Kidney (tissue), 14 donors: ENCODE measurements around the gene GRK1. TPM values are rescaled to one million over a fixed set of nuclear protein-coding genes. Genes with fewer than 3 reads are reported as not detected.

Experiments
- DNase-seq, 5 donors: peaks; one replicate each; pipeline ENCODE4 v3.0.0-alpha.2; 2013 to 2020
- FAIRE-seq: peaks from 2 replicates; lab custom pipeline; 2012; peaks lifted over from hg19 to GRCh38; lab: Jason Lieb, UNC
- H3K27ac ChIP-seq, 2 donors: one replicate each; pipeline ENCODE4 v1.7.0; 2013; ENCODE audit warnings: low read depth in 2 of 2, low read length in 2 of 2, inconsistent platforms in 1 of 2
- H3K27me3 ChIP-seq: one replicate; pipeline ENCODE4 v1.7.1; 2013; ENCODE audit warnings: low read length, inconsistent platforms; ENCODE audit not compliant: control insufficient read depth, insufficient read depth
- H3K36me3 ChIP-seq, 3 donors: one replicate each; pipeline versions ENCODE4 v1.7.0 to v1.7.1; 2013; ENCODE audit warnings: low read length in 3 of 3, control low read depth in 1 of 3, inconsistent platforms in 1 of 3; ENCODE audit not compliant: insufficient read depth in 3 of 3, control insufficient read depth in 2 of 3
- H3K4me1 ChIP-seq, 3 donors: one replicate each; pipeline versions ENCODE4 v1.7.0 to v1.7.1; 2013; ENCODE audit warnings: low read length in 3 of 3, inconsistent platforms in 1 of 3, low read depth in 1 of 3; ENCODE audit not compliant: control insufficient read depth in 2 of 3, insufficient read depth in 2 of 3
- H3K4me3 ChIP-seq, 3 donors: one replicate each; pipeline versions ENCODE4 v1.7.0 to v1.8.1; 2013; ENCODE audit warnings: low read length in 3 of 3, control low read depth in 1 of 3, inconsistent platforms in 1 of 3
- H3K9ac ChIP-seq, 3 donors: one replicate each; pipeline versions ENCODE4 v1.7.0 to v1.7.1; 2013; ENCODE audit warnings: low read length in 3 of 3, control low read depth in 1 of 3, inconsistent platforms in 1 of 3
- H3K9me3 ChIP-seq, 3 donors: one replicate each; pipeline versions ENCODE4 v1.7.0 to v1.7.1; 2013; ENCODE audit warnings: low read length in 3 of 3, control low read depth in 1 of 3, inconsistent platforms in 1 of 3; ENCODE audit not compliant: control insufficient read depth in 2 of 3, insufficient read depth in 1 of 3
- intact Hi-C: fragments of 100-400 bp; cut with DNase I; formaldehyde crosslinking; loops from one replicate; pipeline ENCODE4 v1.11.1; 2022
- polyA plus RNA-seq: library from polyadenylated mRNA; stranded (reverse); fragments of 350-450 nt; fragmentation: Illumina TruSeq; extraction: RNeasy Lipid Tissue Mini Kit (QIAGEN cat#74804); gene quantifications from one replicate; pipeline ENCODE4 v1.2.3, GENCODE V29; 2014; ENCODE audit warnings: low read depth, low replicate concordance; ENCODE audit not compliant: insufficient read depth
- total RNA-seq: library from RNA; stranded (reverse); fragmentation: NEBNext Ultra II Directional; extraction: Animal tissue kit (Norgen Biotek cat#: 25700); gene quantifications from one replicate; pipeline ENCODE4 v1.2.1, GENCODE V29; 2021
- TF ChIP-seq, protein P1 (sequence below): IDR thresholded peaks from 3 replicates; pipeline ENCODE4 v1.5.1; 2012; ENCODE audit warnings: mild to moderate bottlenecking, moderate library complexity, borderline replicate concordance; ENCODE audit not compliant: insufficient read depth; ENCODE audit errors: extremely low read depth
- donor health status: control.
- donor health status: control.
- donor health status: control.
- donor health status: control.
- donor health status: control.
- donor health status: DM: yes; HTN: yes; CAD: no.
- donor health status: Normal renal cell carcinoma (clear cell type).

Gene GRK1
- total and polyA plus RNA-seq, 2 donors from 2014 or later, result not detected

GRCh38 chr13:113742445-113743120 is 75.6 kb downstream of the GRK1 start:
- Histone ChIP-seq H3K9me3 (no peaks in the 10 kb centered on the region), H3K4me3 (no peak overlapping the region), H3K36me3 (no peaks in the 10 kb centered on the region), H3K27me3 (no peaks in the 10 kb centered on the region), H3K27ac (no peak overlapping the region), H3K4me1 (peaks cover 0 to 6% (median 0%) of the 10 kb centered on the region in 3 donors), H3K9ac (no peak overlapping the region)
- DNase-seq (peak; percentile 56 to 86 (median 82)), FAIRE-seq (no peak)
- intact Hi-C loops, result no loop called here
- TF ChIP-seq, protein P1, sequence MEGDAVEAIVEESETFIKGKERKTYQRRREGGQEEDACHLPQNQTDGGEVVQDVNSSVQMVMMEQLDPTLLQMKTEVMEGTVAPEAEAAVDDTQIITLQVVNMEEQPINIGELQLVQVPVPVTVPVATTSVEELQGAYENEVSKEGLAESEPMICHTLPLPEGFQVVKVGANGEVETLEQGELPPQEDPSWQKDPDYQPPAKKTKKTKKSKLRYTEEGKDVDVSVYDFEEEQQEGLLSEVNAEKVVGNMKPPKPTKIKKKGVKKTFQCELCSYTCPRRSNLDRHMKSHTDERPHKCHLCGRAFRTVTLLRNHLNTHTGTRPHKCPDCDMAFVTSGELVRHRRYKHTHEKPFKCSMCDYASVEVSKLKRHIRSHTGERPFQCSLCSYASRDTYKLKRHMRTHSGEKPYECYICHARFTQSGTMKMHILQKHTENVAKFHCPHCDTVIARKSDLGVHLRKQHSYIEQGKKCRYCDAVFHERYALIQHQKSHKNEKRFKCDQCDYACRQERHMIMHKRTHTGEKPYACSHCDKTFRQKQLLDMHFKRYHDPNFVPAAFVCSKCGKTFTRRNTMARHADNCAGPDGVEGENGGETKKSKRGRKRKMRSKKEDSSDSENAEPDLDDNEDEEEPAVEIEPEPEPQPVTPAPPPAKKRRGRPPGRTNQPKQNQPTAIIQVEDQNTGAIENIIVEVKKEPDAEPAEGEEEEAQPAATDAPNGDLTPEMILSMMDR, result no peak

DNA sequence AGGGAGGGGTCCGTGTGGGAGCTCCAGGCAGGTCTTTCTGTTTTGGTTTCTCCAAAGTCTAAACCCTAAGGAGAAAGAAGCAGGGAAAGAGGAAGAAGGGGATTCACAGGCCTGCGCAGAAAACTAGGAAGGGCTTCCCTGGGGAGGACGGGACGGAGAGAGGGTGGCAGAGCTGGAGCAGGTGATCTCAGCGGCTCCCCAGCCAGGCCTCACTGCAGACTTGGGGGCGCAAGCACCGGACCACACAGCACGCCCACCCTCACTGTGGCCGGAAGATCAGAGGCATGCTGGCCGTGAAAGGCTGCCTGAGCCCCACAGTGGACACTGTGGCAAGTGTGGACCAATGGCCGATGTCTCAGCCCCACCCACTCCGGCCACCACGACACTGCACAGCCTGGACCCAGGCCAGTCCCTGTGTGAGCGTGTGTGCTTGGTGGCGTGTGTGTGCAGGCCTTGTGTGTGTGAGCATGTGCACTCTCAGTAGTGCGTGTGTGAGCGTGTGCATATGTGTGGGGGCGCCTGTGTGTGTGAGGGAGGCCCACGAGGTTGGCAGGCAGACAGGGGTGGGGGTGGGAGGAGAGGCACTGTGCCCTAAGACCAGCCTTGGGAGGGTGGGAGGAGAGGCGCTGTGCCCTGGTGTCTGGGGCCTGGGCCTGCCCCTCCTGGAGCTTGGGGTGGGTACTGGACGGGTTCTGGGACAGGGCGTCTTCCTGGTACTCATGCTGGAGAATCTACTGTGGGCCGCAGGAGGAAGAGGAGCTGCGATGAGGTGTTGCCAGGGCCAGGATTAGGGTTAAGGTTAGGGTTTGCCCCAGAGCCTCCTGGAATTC is 76.6 kb downstream of the GRK1 start:
- no peaks in the 10 kb centered on the region for H3K27me3 ChIP-seq
- TF ChIP-seq, protein P1, result no peak
- H3K4me3 ChIP-seq, result no peak overlapping the region
- FAIRE-seq (no peak), DNase-seq (peak in 1 of 5 donors; percentile 46)
- H3K4me1 ChIP-seq, result peaks cover 0 to 6% (median 0%) of the 10 kb centered on the region in 3 donors
- no peaks in the 10 kb centered on the region for H3K9me3 ChIP-seq
- H3K27ac ChIP-seq, result no peak overlapping the region
- no peak overlapping the region for H3K9ac ChIP-seq
- no peaks in the 10 kb centered on the region for H3K36me3 ChIP-seq
- intact Hi-C loops, result no loop called here

DNA sequence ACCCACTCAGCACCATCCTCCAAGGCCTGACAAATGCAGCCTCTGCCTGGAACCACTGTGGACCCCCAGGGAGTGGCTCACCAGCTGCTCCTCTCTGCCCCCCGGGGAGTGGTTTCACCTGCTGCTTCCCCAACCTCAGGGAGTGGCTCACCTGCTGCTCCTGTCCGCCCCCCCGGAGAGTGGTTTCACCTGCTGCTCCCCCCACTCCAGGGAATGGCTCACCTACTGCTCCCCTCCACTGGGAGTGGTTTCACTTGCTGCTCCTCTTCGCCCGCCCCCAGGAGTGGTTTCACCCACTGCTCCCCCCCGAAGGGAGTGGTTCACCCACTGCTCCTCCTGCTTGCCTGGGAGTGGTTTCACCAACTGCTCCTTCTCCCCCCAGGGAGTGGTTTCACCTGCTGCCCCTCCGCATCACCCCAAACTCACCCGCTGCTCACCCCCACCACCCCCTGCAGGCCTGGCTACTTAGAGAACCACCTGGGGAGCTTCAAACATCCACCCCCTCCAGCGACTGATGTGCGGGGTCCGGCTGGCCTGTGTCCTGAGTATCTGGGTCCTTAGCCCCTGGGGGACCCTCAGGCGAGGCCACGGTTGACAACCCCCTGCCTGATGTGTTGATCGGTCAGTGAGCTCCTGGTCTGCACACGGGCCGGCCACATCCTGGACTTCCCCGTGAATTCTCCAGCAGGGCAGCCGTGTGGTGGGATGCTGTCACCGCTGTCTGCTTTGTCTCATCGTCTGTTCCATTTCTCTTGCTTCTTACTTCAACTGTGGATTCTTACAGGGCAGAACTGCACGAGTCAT is 77.4 kb downstream of the GRK1 start:
- Histone ChIP-seq H3K27ac (no peak overlapping the region), H3K36me3 (no peaks in the 10 kb centered on the region), H3K4me3 (no peak overlapping the region), H3K9me3 (no peaks in the 10 kb centered on the region), H3K27me3 (no peaks in the 10 kb centered on the region), H3K4me1 (peaks cover 0 to 6% (median 0%) of the 10 kb centered on the region in 3 donors), H3K9ac (no peak overlapping the region)
- intact Hi-C loops, result no loop called here
- DNase-seq (peak in 1 of 5 donors; percentile 68), FAIRE-seq (no peak)
- TF ChIP-seq, protein P1, result no peak
